Mesendoderm (in vitro differentiated cells): ENCODE results near the gene XRCC5.

ENCODE experiments used
- DNase-seq: peaks from one replicate; pipeline ENCODE4 v3.0.0; 2013
- H2AK5ac ChIP-seq: 2 replicates; pipeline ENCODE4 v1.6.1; 2013; ENCODE audit warnings: low read length, inconsistent platforms
- H2BK120ac ChIP-seq: 2 replicates; pipeline ENCODE4 v1.6.1; 2013; ENCODE audit warnings: low read depth, mild to moderate bottlenecking, low read length, moderate library complexity, mixed read lengths
- H2BK15ac ChIP-seq: replicated peaks from 2 replicates; pipeline ENCODE4 v1.6.1; 2013; ENCODE audit warnings: low read depth, mild to moderate bottlenecking, moderate library complexity
- H2BK5ac ChIP-seq: 2 replicates; pipeline ENCODE4 v1.6.1; 2013; ENCODE audit warnings: low read length, inconsistent platforms
- H3K18ac ChIP-seq: 2 replicates; pipeline ENCODE4 v1.6.1; 2013; ENCODE audit warnings: mild to moderate bottlenecking, low read length, mixed read lengths
- H3K23ac ChIP-seq: one replicate; pipeline ENCODE4 v1.6.1; 2013; ENCODE audit warnings: low read length
- H3K27ac ChIP-seq: 2 replicates; pipeline ENCODE4 v1.5.1; 2013; ENCODE audit warnings: low read depth, mild to moderate bottlenecking, inconsistent platforms, low read length, moderate library complexity
- H3K27me3 ChIP-seq: 2 replicates; pipeline ENCODE4 v1.6.1; 2013; ENCODE audit warnings: low read length, control low read depth, mild to moderate bottlenecking, inconsistent platforms; ENCODE audit not compliant: insufficient read depth, poor library complexity
- H3K36me3 ChIP-seq: 2 replicates; pipeline ENCODE4 v1.6.1; 2013; ENCODE audit warnings: low read length, inconsistent platforms; ENCODE audit not compliant: control insufficient read depth, insufficient read depth
- H3K4ac ChIP-seq: one replicate; pipeline ENCODE4 v1.6.1; 2013; ENCODE audit warnings: low read depth, mild to moderate bottlenecking, low read length, moderate library complexity
- H3K4me1 ChIP-seq: 2 replicates; pipeline ENCODE4 v1.6.1; 2013; ENCODE audit warnings: low read depth, low read length, inconsistent platforms; ENCODE audit not compliant: control insufficient read depth
- H3K4me2 ChIP-seq: 2 replicates; pipeline ENCODE4 v1.6.1; 2013; ENCODE audit warnings: low read length
- H3K4me3 ChIP-seq: 2 replicates; pipeline ENCODE4 v1.5.1; 2013; ENCODE audit warnings: mild to moderate bottlenecking, low read length
- H3K56ac ChIP-seq: one replicate; pipeline ENCODE4 v1.6.1; 2013; ENCODE audit warnings: low read length
- H3K79me1 ChIP-seq: 2 replicates; pipeline ENCODE4 v1.6.1; 2013; ENCODE audit warnings: low read length, inconsistent platforms
- H3K79me2 ChIP-seq: 2 replicates; pipeline ENCODE4 v1.6.1; 2013; ENCODE audit warnings: mild to moderate bottlenecking, low read length; ENCODE audit not compliant: control insufficient read depth, insufficient read depth
- H3K9ac ChIP-seq: 2 replicates; pipeline ENCODE4 v1.6.1; 2013; ENCODE audit warnings: low read length, inconsistent platforms
- H4K5ac ChIP-seq: one replicate; pipeline ENCODE4 v1.6.1; 2013; ENCODE audit warnings: low read length
- H4K8ac ChIP-seq: one replicate; pipeline ENCODE4 v1.6.1; 2013; ENCODE audit warnings: low read depth, mild to moderate bottlenecking, control low read depth, low read length, moderate library complexity
- WGBS: extraction: QIAGEN DNeasy Blood & Tissue Kit; methylation state at CpG from one replicate; pipeline ENCODE4 v1.1.7; 2013; ENCODE audit warnings: low lambda C conversion rate, missing lambda C conversion rate; ENCODE audit not compliant: insufficient coverage; ENCODE audit errors: extremely low coverage; 5-methylcytosine and 5-hydroxymethylcytosine counted together

XRCC5 gene

GRCh38 chr2:216082117-216082711 lies 26.9 kb upstream of the XRCC5 start:
- H2BK5ac ChIP-seq: no peak overlapping the region
- no peak overlapping the region for H2AK5ac ChIP-seq
- H4K8ac ChIP-seq: no peak overlapping the region
- no peak overlapping the region for H4K5ac ChIP-seq
- no CpG with 5 or more reads among the region's 22 CpGs for WGBS
- H3K18ac ChIP-seq: peak overlapping the region; percentile 15
- peak overlapping the region; percentile 79 for H3K4me2 ChIP-seq
- no peak overlapping the region for H2BK15ac ChIP-seq
- no peaks in the 10 kb centered on the region for H3K27me3 ChIP-seq
- no peak overlapping the region for H2BK120ac ChIP-seq
- H3K4me1 ChIP-seq: peaks cover 11% of the 10 kb centered on the region
- peak overlapping the region; percentile 81 for H3K56ac ChIP-seq
- no peak overlapping the region for H3K27ac ChIP-seq
- peak overlapping the region; percentile 82 for H3K4me3 ChIP-seq
- peak overlapping the region; percentile 62 for H3K9ac ChIP-seq
- no peaks in the 10 kb centered on the region for H3K79me2 ChIP-seq
- H3K79me1 ChIP-seq: peaks cover 1% of the 10 kb centered on the region
- H3K4ac ChIP-seq: peak overlapping the region; percentile 65
- H3K23ac ChIP-seq: no peak overlapping the region
- peak; percentile 44 for DNase-seq
- no peaks in the 10 kb centered on the region for H3K36me3 ChIP-seq

- Histone ChIP-seq H3K27ac (no peak overlapping the region), H3K27me3 (no peaks in the 10 kb centered on the region), H3K79me2 (no peaks in the 10 kb centered on the region), H2AK5ac (no peak overlapping the region), H2BK120ac (no peak overlapping the region), H2BK5ac (no peak overlapping the region), H3K36me3 (no peaks in the 10 kb centered on the region), H3K56ac (no peak overlapping the region), H4K5ac (no peak overlapping the region), H3K4me2 (no peak overlapping the region), H3K18ac (no peak overlapping the region), H3K23ac (no peak overlapping the region), H3K79me1 (peaks cover 1% of the 10 kb centered on the region), H3K4me1 (peaks cover 11% of the 10 kb centered on the region), H3K4me3 (no peak overlapping the region), H3K4ac (no peak overlapping the region), H3K9ac (no peak overlapping the region), H2BK15ac (no peak overlapping the region), H4K8ac (no peak overlapping the region)
- peak; percentile 42 for DNase-seq
- WGBS: no CpG with 5 or more reads among the region's 3 CpGs
These were observed 26.3 kb upstream of the XRCC5 start for GRCh38 chr2:216082805-216083204.

GRCh38 chr2:216083464-216084281 lies 25.5 kb upstream of the XRCC5 start:
- Histone ChIP-seq H3K23ac (no peak overlapping the region), H2BK120ac (no peak overlapping the region), H3K56ac (peak overlapping the region; percentile 82), H3K9ac (peak overlapping the region; percentile 38), H3K4me3 (no peak overlapping the region), H4K8ac (no peak overlapping the region), H3K4ac (no peak overlapping the region), H3K79me1 (peaks cover 1% of the 10 kb centered on the region), H3K79me2 (no peaks in the 10 kb centered on the region), H3K27me3 (no peaks in the 10 kb centered on the region), H2AK5ac (no peak overlapping the region), H3K27ac (peak overlapping the region; percentile 5), H4K5ac (no peak overlapping the region), H3K18ac (no peak overlapping the region), H2BK15ac (no peak overlapping the region), H3K36me3 (no peaks in the 10 kb centered on the region), H3K4me1 (peaks cover 11% of the 10 kb centered on the region), H2BK5ac (no peak overlapping the region), H3K4me2 (no peak overlapping the region)
- WGBS: no CpG with 5 or more reads among the region's 11 CpGs
- peak; percentile 68 for DNase-seq

- no peak overlapping the region for H4K8ac ChIP-seq
These were observed 24.6 kb upstream of the XRCC5 start for GRCh38 chr2:216084547-216084946.

GRCh38 chr2:216086207-216086893 lies 22.8 kb upstream of the XRCC5 start:
- H2BK120ac ChIP-seq: no peak overlapping the region

More at GRCh38 chr2:216084547-216084946, 24.6 kb upstream of the XRCC5 start:
- DNase-seq: no peak
- H3K27me3 ChIP-seq: no peaks in the 10 kb centered on the region
- H3K79me1 ChIP-seq: peaks cover 1% of the 10 kb centered on the region
- H3K4me2 ChIP-seq: no peak overlapping the region
- no peak overlapping the region for H3K27ac ChIP-seq
- no peak overlapping the region for H2BK5ac ChIP-seq
- no peak overlapping the region for H2BK120ac ChIP-seq
- H2AK5ac ChIP-seq: no peak overlapping the region
- no peak overlapping the region for H3K18ac ChIP-seq
- H3K4me3 ChIP-seq: no peak overlapping the region
- H3K79me2 ChIP-seq: no peaks in the 10 kb centered on the region
- H3K36me3 ChIP-seq: no peaks in the 10 kb centered on the region
- no peak overlapping the region for H4K5ac ChIP-seq
- no peak overlapping the region for H3K9ac ChIP-seq
- no peak overlapping the region for H3K23ac ChIP-seq
- no CpG with 5 or more reads among the region's 3 CpGs for WGBS
- peak overlapping the region; percentile 61 for H3K56ac ChIP-seq
- no peak overlapping the region for H2BK15ac ChIP-seq
- H3K4ac ChIP-seq: no peak overlapping the region
- H3K4me1 ChIP-seq: peaks cover 11% of the 10 kb centered on the region

More at GRCh38 chr2:216086207-216086893, 22.8 kb upstream of the XRCC5 start:
- Histone ChIP-seq H3K27me3 (no peaks in the 10 kb centered on the region), H4K5ac (no peak overlapping the region), H2BK5ac (no peak overlapping the region), H3K9ac (no peak overlapping the region), H4K8ac (no peak overlapping the region), H3K27ac (no peak overlapping the region), H3K4me2 (no peak overlapping the region), H3K4me1 (peaks cover 11% of the 10 kb centered on the region), H3K56ac (no peak overlapping the region), H3K18ac (no peak overlapping the region), H3K4ac (no peak overlapping the region), H3K79me1 (no peaks in the 10 kb centered on the region), H3K23ac (no peak overlapping the region), H2AK5ac (no peak overlapping the region), H3K36me3 (no peaks in the 10 kb centered on the region), H3K4me3 (no peak overlapping the region), H3K79me2 (no peaks in the 10 kb centered on the region), H2BK15ac (no peak overlapping the region)
- DNase-seq: no peak
- WGBS: no CpG with 5 or more reads among the region's 2 CpGs
